GM18508 (cell line): Measurements from ENCODE around the gene TMEM43.

Source experiments
- ATAC-seq: cut with Tn5 transposase; IDR thresholded peaks from one replicate; pipeline ENCODE4 v1.9.1; 2021; ENCODE audit warnings: moderate number of reproducible peaks; ENCODE audit not compliant: insufficient read depth, unreplicated experiment

TMEM43 gene

GRCh38 chr3:14174483-14174882, 49.6 kb downstream of the TMEM43 start:
- no peak for ATAC-seq

- no peak for ATAC-seq
Observed at GRCh38 chr3:14175383-14176037, 50.7 kb downstream of the TMEM43 start.

GRCh38 chr3:14177580-14178246, 52.9 kb downstream of the TMEM43 start:
- no peak for ATAC-seq

- peak; percentile 88 for ATAC-seq
Observed at GRCh38 chr3:14178247-14179113, 53.6 kb downstream of the TMEM43 start, which contains the start of the genes LSM3 and XPC. TSS of gene LSM3 (plus strand) at chr3:14178817. CDS start at chr3:14178861, 44 bp downstream. TSS of gene XPC (minus strand) at chr3:14178601. CDS start at chr3:14178568, 33 bp downstream.

GRCh38 chr3:14179114-14179465, 54.2 kb downstream of the TMEM43 start:
- ATAC-seq = no peak

- no peak for ATAC-seq
Observed at GRCh38 chr3:14179795-14180194, 54.9 kb downstream of the TMEM43 start.

- ATAC-seq = no peak
Observed at GRCh38 chr3:14181253-14181652, 56.4 kb downstream of the TMEM43 start.

- ATAC-seq = no peak
Observed at GRCh38 chr3:14183015-14183577, 58.2 kb downstream of the TMEM43 start.

GRCh38 chr3:14186854-14187458, 62.1 kb downstream of the TMEM43 start:
- no peak for ATAC-seq

- ATAC-seq = no peak
Observed at GRCh38 chr3:14188041-14188754, 63.3 kb downstream of the TMEM43 start.
